KMS-11 (cell line): ENCODE data around the gene PPP1R2C.

Experiments used
- H2AFZ ChIP-seq: fragments of 200-600 bp; sonication (generic); 2 replicates; pipeline ENCODE4 v1.6.1; 2016; ENCODE audit warnings: antibody characterized with exemption, mixed run types, low read depth
- H3K27ac ChIP-seq: fragments of 200-600 bp; sonication (generic); 2 replicates; pipeline ENCODE4 v1.6.1; 2016; ENCODE audit warnings: mild to moderate bottlenecking, mixed run types
- H3K27me3 ChIP-seq: fragments of 200-600 bp; sonication (generic); 2 replicates; pipeline ENCODE4 v1.6.1; 2017; ENCODE audit warnings: mild to moderate bottlenecking, low read depth, mixed run types, moderate library complexity; ENCODE audit not compliant: insufficient read depth
- H3K36me3 ChIP-seq: fragments of 200-600 bp; sonication (generic); 2 replicates; pipeline ENCODE4 v1.6.1; 2017; ENCODE audit warnings: mild to moderate bottlenecking, mixed run types; ENCODE audit not compliant: insufficient read depth
- H3K4me1 ChIP-seq: fragments of 200-600 bp; sonication (generic); 2 replicates; pipeline ENCODE4 v1.6.1; 2016; ENCODE audit warnings: mild to moderate bottlenecking, low read depth, mixed run types; ENCODE audit not compliant: poor library complexity, severe bottlenecking
- H3K4me2 ChIP-seq: fragments of 200-600 bp; sonication (generic); 2 replicates; pipeline ENCODE4 v1.7.0; 2016; ENCODE audit warnings: mild to moderate bottlenecking, mixed run types
- H3K4me3 ChIP-seq: fragments of 200-600 bp; sonication (generic); IDR thresholded peaks from 2 replicates; pipeline ENCODE4 v1.6.1; 2017; ENCODE audit warnings: low read depth, low read length, mixed read lengths; ENCODE audit not compliant: insufficient read depth
- H3K79me2 ChIP-seq: fragments of 200-600 bp; sonication (generic); 2 replicates; pipeline ENCODE4 v1.6.1; 2016; ENCODE audit warnings: low read depth, mixed run types; ENCODE audit not compliant: insufficient read depth
- H3K9ac ChIP-seq: fragments of 200-600 bp; sonication (generic); 2 replicates; pipeline ENCODE4 v1.6.1; 2016; ENCODE audit warnings: mild to moderate bottlenecking, mixed run types
- H4K20me1 ChIP-seq: fragments of 200-600 bp; sonication (generic); 2 replicates; pipeline ENCODE4 v1.6.1; 2016; ENCODE audit warnings: mild to moderate bottlenecking, mixed run types; ENCODE audit not compliant: insufficient read depth
- CTCF ChIP-seq: fragments of 200-600 bp; sonication (generic); conservative IDR thresholded peaks from 2 replicates; pipeline ENCODE4 v1.6.1; 2017; ENCODE audit warnings: low read depth, mild to moderate bottlenecking, antibody characterized with exemption, low read length, moderate library complexity, mixed read lengths

PPP1R2C gene

GRCh38 chrX:42751573-42751972 is 26.4 kb downstream of the PPP1R2C start:
- Histone ChIP-seq H4K20me1 (no peaks in the 10 kb centered on the region), H2AFZ (no peak overlapping the region), H3K4me2 (no peak overlapping the region), H3K36me3 (no peaks in the 10 kb centered on the region), H3K27me3 (no peaks in the 10 kb centered on the region), H3K79me2 (no peaks in the 10 kb centered on the region), H3K4me3 (no peak overlapping the region), H3K4me1 (no peaks in the 10 kb centered on the region), H3K27ac (no peak overlapping the region), H3K9ac (no peak overlapping the region)
- TF ChIP-seq CTCF, result no peak

DNA sequence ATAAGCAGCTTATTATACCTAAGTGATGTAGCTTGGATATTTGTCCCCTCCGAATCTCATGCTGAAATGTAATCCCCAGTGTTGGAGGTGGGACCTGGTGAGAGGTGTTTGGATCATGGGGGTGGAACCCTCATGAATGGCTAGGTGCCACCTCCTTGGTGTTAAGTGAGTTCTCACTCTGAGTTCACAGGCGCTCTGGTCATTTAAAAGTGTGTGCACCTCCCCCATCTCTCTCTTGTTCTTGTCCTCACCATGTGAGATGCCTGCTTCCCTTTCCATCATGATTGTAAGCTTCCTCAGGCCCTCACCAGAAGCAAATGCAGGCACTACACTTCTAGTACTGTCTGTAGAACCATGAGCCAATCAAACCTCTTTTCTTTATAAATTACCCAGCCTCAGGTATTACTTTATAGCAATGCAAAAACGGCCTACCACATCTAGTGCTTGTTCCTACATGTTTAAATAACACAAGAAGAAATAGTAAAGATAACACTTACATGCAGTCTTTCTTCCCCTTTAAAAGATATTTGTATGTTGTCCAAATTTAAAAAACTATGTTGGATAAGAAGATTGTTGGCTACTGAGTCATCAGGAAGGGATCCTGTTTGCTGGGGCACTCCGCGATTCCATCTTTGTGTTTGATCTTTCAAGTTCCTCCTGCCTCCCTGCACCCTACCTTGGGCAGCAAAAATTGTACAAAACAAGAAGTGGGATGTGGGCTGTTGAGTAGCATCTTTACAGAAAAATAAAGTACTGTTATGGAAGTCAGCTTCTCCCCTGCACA is 29.7 kb downstream of the PPP1R2C start:
- H3K9ac ChIP-seq, result no peak overlapping the region
- no peaks in the 10 kb centered on the region for H3K4me1 ChIP-seq
- no peaks in the 10 kb centered on the region for H4K20me1 ChIP-seq
- H3K79me2 ChIP-seq, result no peaks in the 10 kb centered on the region
- no peak overlapping the region for H3K4me2 ChIP-seq
- no peaks in the 10 kb centered on the region for H3K27me3 ChIP-seq
- no peak overlapping the region for H2AFZ ChIP-seq
- no peak overlapping the region for H3K4me3 ChIP-seq
- TF ChIP-seq CTCF, result no peak
- no peak overlapping the region for H3K27ac ChIP-seq
- no peaks in the 10 kb centered on the region for H3K36me3 ChIP-seq

GRCh38 chrX:42746606-42747005 is 31.4 kb downstream of the PPP1R2C start:
- H4K20me1 ChIP-seq, result no peaks in the 10 kb centered on the region
- TF ChIP-seq CTCF, result no peak
- H3K79me2 ChIP-seq, result no peaks in the 10 kb centered on the region
- no peak overlapping the region for H3K4me2 ChIP-seq
- H3K27ac ChIP-seq, result no peak overlapping the region
- no peak overlapping the region for H3K4me3 ChIP-seq
- H2AFZ ChIP-seq, result no peak overlapping the region
- no peaks in the 10 kb centered on the region for H3K4me1 ChIP-seq
- no peak overlapping the region for H3K9ac ChIP-seq
- no peaks in the 10 kb centered on the region for H3K36me3 ChIP-seq
- H3K27me3 ChIP-seq, result no peaks in the 10 kb centered on the region

- TF ChIP-seq CTCF, result no peak
- no peak overlapping the region for H2AFZ ChIP-seq
- H3K4me2 ChIP-seq, result no peak overlapping the region
- H3K9ac ChIP-seq, result no peak overlapping the region
- H3K27ac ChIP-seq, result no peak overlapping the region
- H3K79me2 ChIP-seq, result no peaks in the 10 kb centered on the region
- H3K4me1 ChIP-seq, result peaks cover 16% of the 10 kb centered on the region
- H3K27me3 ChIP-seq, result no peaks in the 10 kb centered on the region
- no peaks in the 10 kb centered on the region for H3K36me3 ChIP-seq
- H3K4me3 ChIP-seq, result no peak overlapping the region
- H4K20me1 ChIP-seq, result no peaks in the 10 kb centered on the region
Measured at GRCh38 chrX:42740456-42740855, 37.5 kb downstream of the PPP1R2C start.
